RWPE2 (cell line): ENCODE measurements around the gene TNNI3K.

Experiments
- ATAC-seq: fragments of 200-7000 bp; cut with Tn5 transposase; 3 replicates; pipeline ENCODE4 v1.9.1; 2021; ENCODE audit warnings: low read depth
- DNase-seq: peaks from one replicate; pipeline ENCODE4 v3.0.0-alpha.2; 2020; ENCODE audit warnings: low spot score
- H3K27ac ChIP-seq: fragments of 450-650 bp; 2 replicates; pipeline ENCODE4 v1.5.1; 2017; ENCODE audit warnings: mild to moderate bottlenecking; ENCODE audit not compliant: poor library complexity, severe bottlenecking
- H3K27me3 ChIP-seq: fragments of 250-450 bp; sonication (Bioruptor Pico); 2 replicates; pipeline ENCODE4 v1.5.1; 2021; ENCODE audit warnings: mild to moderate bottlenecking, moderate library complexity; ENCODE audit not compliant: insufficient read depth, poor library complexity, severe bottlenecking
- H3K36me3 ChIP-seq: fragments of 250-450 bp; sonication (Bioruptor Pico); 2 replicates; pipeline ENCODE4 v1.5.1; 2020; ENCODE audit warnings: low read depth, mild to moderate bottlenecking, moderate library complexity
- H3K4me1 ChIP-seq: fragments of 250-450 bp; sonication (Bioruptor Pico); 2 replicates; pipeline ENCODE4 v1.5.1; 2021; ENCODE audit warnings: mild to moderate bottlenecking, moderate library complexity; ENCODE audit not compliant: insufficient read depth, poor library complexity, severe bottlenecking
- H3K4me3 ChIP-seq: fragments of 250-450 bp; sonication (Bioruptor Pico); 2 replicates; pipeline ENCODE4 v1.5.1; 2021; ENCODE audit warnings: mild to moderate bottlenecking, moderate library complexity; ENCODE audit not compliant: severe bottlenecking
- H3K9me3 ChIP-seq: fragments of 250-450 bp; sonication (Bioruptor Pico); 2 replicates; pipeline ENCODE4 v1.5.1; 2021; ENCODE audit warnings: mild to moderate bottlenecking, moderate library complexity; ENCODE audit not compliant: severe bottlenecking
- TF ChIP-seq, protein P1 (sequence below): fragments of 450-650 bp; IDR thresholded peaks from one replicate; pipeline ENCODE4 v1.5.1; 2017; ENCODE audit warnings: mild to moderate bottlenecking, moderate library complexity; ENCODE audit not compliant: poor library complexity, severe bottlenecking

Gene TNNI3K

DNA sequence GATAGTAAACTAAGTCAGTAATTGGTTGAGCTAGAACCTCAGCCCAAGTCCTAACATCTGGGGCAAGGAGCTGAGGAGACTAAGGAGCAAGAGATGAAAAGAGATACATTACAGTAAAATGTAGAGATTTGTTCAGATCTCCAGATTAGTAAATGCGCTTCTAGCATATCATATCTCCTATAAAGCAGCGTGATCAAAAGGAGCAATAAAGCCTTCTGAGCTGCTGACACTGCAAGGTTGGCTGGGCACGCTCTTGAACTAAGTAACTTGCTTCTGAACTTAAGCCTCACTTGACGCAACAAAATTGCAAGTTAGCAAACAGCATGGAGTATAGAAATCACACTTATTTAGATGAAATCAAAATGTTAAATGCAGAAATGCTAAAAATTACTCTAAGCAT is 196.3 kb downstream of the TNNI3K start:
- Histone ChIP-seq H3K9me3 (no peaks in the 10 kb centered on the region), H3K4me1 (no peaks in the 10 kb centered on the region), H3K4me3 (no peak overlapping the region), H3K27me3 (peaks cover 5% of the 10 kb centered on the region), H3K27ac (no peak overlapping the region), H3K36me3 (no peaks in the 10 kb centered on the region)
- ATAC-seq (no peak), DNase-seq (no peak)
- TF ChIP-seq, protein P1, sequence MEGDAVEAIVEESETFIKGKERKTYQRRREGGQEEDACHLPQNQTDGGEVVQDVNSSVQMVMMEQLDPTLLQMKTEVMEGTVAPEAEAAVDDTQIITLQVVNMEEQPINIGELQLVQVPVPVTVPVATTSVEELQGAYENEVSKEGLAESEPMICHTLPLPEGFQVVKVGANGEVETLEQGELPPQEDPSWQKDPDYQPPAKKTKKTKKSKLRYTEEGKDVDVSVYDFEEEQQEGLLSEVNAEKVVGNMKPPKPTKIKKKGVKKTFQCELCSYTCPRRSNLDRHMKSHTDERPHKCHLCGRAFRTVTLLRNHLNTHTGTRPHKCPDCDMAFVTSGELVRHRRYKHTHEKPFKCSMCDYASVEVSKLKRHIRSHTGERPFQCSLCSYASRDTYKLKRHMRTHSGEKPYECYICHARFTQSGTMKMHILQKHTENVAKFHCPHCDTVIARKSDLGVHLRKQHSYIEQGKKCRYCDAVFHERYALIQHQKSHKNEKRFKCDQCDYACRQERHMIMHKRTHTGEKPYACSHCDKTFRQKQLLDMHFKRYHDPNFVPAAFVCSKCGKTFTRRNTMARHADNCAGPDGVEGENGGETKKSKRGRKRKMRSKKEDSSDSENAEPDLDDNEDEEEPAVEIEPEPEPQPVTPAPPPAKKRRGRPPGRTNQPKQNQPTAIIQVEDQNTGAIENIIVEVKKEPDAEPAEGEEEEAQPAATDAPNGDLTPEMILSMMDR: no peak

- no peak for DNase-seq
- TF ChIP-seq, protein P1: no peak
- no peaks in the 10 kb centered on the region for H3K9me3 ChIP-seq
- no peak overlapping the region for H3K4me3 ChIP-seq
- peaks cover 5% of the 10 kb centered on the region for H3K27me3 ChIP-seq
- ATAC-seq: no peak
- H3K36me3 ChIP-seq: no peaks in the 10 kb centered on the region
- no peaks in the 10 kb centered on the region for H3K4me1 ChIP-seq
- no peak overlapping the region for H3K27ac ChIP-seq
Measured at GRCh38 chr1:74432325-74432724, 197.1 kb downstream of the TNNI3K start.

DNA sequence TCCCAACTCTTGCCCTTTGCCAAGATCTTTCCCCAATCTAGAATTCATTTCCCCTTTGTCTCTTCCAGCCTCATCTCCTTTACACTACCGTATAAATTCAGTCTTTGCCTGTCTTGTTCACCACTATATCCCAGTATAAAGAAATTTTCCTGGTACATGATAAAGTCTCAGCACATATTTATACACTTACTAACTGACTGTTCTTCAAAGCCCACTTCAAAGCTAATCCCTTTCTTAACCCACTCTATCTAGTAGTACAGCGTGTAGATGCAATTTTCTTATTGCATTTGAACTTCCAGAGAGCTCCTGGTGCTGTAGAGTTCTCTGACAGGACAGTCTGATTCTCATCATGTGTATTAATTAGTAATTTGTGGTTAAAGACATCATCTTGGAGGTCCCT is 199.1 kb downstream of the TNNI3K start:
- Histone ChIP-seq H3K4me1 (no peaks in the 10 kb centered on the region), H3K4me3 (no peak overlapping the region), H3K36me3 (no peaks in the 10 kb centered on the region), H3K9me3 (no peaks in the 10 kb centered on the region), H3K27ac (no peak overlapping the region), H3K27me3 (peaks cover 5% of the 10 kb centered on the region)
- ATAC-seq (no peak), DNase-seq (no peak)
- TF ChIP-seq, protein P1: no peak

- no peaks in the 10 kb centered on the region for H3K4me1 ChIP-seq
- no peak for DNase-seq
- H3K27ac ChIP-seq: no peak overlapping the region
- H3K27me3 ChIP-seq: no peaks in the 10 kb centered on the region
- TF ChIP-seq, protein P1: no peak
- no peak for ATAC-seq
- H3K36me3 ChIP-seq: no peaks in the 10 kb centered on the region
- no peak overlapping the region for H3K4me3 ChIP-seq
- H3K9me3 ChIP-seq: no peaks in the 10 kb centered on the region
Measured at GRCh38 chr1:74436078-74436477, 200.9 kb downstream of the TNNI3K start.

DNA sequence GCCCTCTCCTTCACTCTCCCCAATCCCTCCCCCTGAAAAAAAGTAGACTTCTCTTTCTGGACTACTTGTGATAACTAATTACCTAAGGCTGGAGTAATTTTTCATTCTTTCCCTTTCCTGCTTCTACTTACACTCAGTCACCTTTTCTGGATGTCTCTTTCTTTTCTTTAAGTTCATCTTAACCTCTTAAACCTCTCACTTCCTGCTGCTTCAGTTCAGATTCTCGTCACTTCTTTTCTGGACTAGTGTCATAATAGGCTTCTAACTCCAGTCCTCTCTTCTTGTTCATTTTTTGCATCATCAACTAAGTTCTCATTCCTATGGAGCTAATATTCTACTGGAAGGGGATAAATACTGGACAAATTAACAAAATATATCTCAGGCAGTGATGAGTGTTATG is 201.8 kb downstream of the TNNI3K start:
- Histone ChIP-seq H3K4me3 (no peak overlapping the region), H3K36me3 (no peaks in the 10 kb centered on the region), H3K27me3 (no peaks in the 10 kb centered on the region), H3K4me1 (no peaks in the 10 kb centered on the region), H3K27ac (no peak overlapping the region), H3K9me3 (no peaks in the 10 kb centered on the region)
- TF ChIP-seq, protein P1: no peak
- ATAC-seq (no peak), DNase-seq (no peak)
